Fibroblast of mammary gland (primary cell): Measurements from ENCODE around the gene GAPVD1.

Source experiments
- DNase-seq: peaks from one replicate; pipeline ENCODE4 v3.0.0-alpha.2; 2010; ENCODE audit warnings: low read depth
- H3K4me3 ChIP-seq: 2 replicates; pipeline ENCODE4 v1.5.1; 2011; ENCODE audit warnings: low read depth, mild to moderate bottlenecking, low read length, moderate library complexity; ENCODE audit not compliant: control insufficient read depth
- TF ChIP-seq, protein P1 (sequence below): conservative IDR thresholded peaks from 2 replicates; pipeline ENCODE4 v1.5.1; 2011; ENCODE audit warnings: low read depth, low read length, inconsistent platforms; ENCODE audit not compliant: control insufficient read depth, insufficient read depth

The GAPVD1 gene

GRCh38 chr9:125413579-125413978 lies 152.0 kb downstream of the GAPVD1 start:
- H3K4me3 ChIP-seq: no peak overlapping the region
- DNase-seq: no peak
- TF ChIP-seq, protein P1, sequence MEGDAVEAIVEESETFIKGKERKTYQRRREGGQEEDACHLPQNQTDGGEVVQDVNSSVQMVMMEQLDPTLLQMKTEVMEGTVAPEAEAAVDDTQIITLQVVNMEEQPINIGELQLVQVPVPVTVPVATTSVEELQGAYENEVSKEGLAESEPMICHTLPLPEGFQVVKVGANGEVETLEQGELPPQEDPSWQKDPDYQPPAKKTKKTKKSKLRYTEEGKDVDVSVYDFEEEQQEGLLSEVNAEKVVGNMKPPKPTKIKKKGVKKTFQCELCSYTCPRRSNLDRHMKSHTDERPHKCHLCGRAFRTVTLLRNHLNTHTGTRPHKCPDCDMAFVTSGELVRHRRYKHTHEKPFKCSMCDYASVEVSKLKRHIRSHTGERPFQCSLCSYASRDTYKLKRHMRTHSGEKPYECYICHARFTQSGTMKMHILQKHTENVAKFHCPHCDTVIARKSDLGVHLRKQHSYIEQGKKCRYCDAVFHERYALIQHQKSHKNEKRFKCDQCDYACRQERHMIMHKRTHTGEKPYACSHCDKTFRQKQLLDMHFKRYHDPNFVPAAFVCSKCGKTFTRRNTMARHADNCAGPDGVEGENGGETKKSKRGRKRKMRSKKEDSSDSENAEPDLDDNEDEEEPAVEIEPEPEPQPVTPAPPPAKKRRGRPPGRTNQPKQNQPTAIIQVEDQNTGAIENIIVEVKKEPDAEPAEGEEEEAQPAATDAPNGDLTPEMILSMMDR: no peak

GRCh38 chr9:125415583-125416460 lies 154.2 kb downstream of the GAPVD1 start:
- no peak for DNase-seq
- TF ChIP-seq, protein P1: no peak
- no peak overlapping the region for H3K4me3 ChIP-seq

GRCh38 chr9:125416517-125416916 lies 154.9 kb downstream of the GAPVD1 start:
- TF ChIP-seq, protein P1: no peak
- no peak for DNase-seq
- H3K4me3 ChIP-seq: no peak overlapping the region
